8988T (cell line): ENCODE data around the gene GDF11.
A peak's percentile ranks its signal among the peaks of the same experiment; 100 is the strongest.
"Not testable (repeated sequence)": the region's sequence is repeated elsewhere in the genome, so short reads cannot be mapped to it uniquely, and the experiment has no call there.

Source experiments
- DNase-seq: peaks from one replicate; pipeline ENCODE4 v3.0.0; 2011

Gene GDF11

GRCh38 chr12:55743406-55744339, 751 bp downstream of the GDF11 start:
- peak; percentile 81 for DNase-seq

GRCh38 chr12:55744340-55745030, 1.6 kb downstream of the GDF11 start:
- DNase-seq, result no peak

GRCh38 chr12:55745361-55746173, 2.6 kb downstream of the GDF11 start:
- no peak for DNase-seq

GRCh38 chr12:55746174-55746912, 3.4 kb downstream of the GDF11 start:
- no peak for DNase-seq

- no peak for DNase-seq
Measured at GRCh38 chr12:55746913-55747231, 4.0 kb downstream of the GDF11 start.

GRCh38 chr12:55748230-55748993, 5.5 kb downstream of the GDF11 start:
- no peak for DNase-seq

- DNase-seq, result no peak
Measured at GRCh38 chr12:55755246-55755645, 12.3 kb downstream of the GDF11 start.

GRCh38 chr12:55757701-55758100, 14.8 kb downstream of the GDF11 start:
- no peak for DNase-seq

- not testable (repeated sequence) for DNase-seq
Measured at GRCh38 chr12:55758575-55758974, 15.7 kb downstream of the GDF11 start.

GRCh38 chr12:55760663-55761062, 17.7 kb downstream of the GDF11 start:
- no peak for DNase-seq

- no peak for DNase-seq
Measured at GRCh38 chr12:55762646-55763045, 19.7 kb downstream of the GDF11 start.

GRCh38 chr12:55765736-55766290, 22.9 kb downstream of the GDF11 start:
- no peak for DNase-seq

- no peak for DNase-seq
Measured at GRCh38 chr12:55767156-55767555, 24.2 kb downstream of the GDF11 start.

GRCh38 chr12:55771736-55772135, 28.8 kb downstream of the GDF11 start:
- DNase-seq, result no peak

- DNase-seq, result no peak
Measured at GRCh38 chr12:55777856-55778255, 34.9 kb downstream of the GDF11 start.

- no peak for DNase-seq
Measured at GRCh38 chr12:55780685-55781084, 37.8 kb downstream of the GDF11 start.

GRCh38 chr12:55788546-55788945, 45.6 kb downstream of the GDF11 start:
- no peak for DNase-seq

GRCh38 chr12:55789171-55789570, 46.2 kb downstream of the GDF11 start:
- no peak for DNase-seq

- DNase-seq, result no peak
Measured at GRCh38 chr12:55789893-55790292, 47.0 kb downstream of the GDF11 start.

GRCh38 chr12:55795950-55796349, 53.0 kb downstream of the GDF11 start:
- no peak for DNase-seq

- peak; percentile 25 for DNase-seq
Measured at GRCh38 chr12:55797068-55797467, 54.1 kb downstream of the GDF11 start.

GRCh38 chr12:55797550-55797949, 54.6 kb downstream of the GDF11 start:
- no peak for DNase-seq
